ENCODE measurements around the gene EPB41L4A. TPM values are rescaled to one million over a fixed set of nuclear protein-coding genes. Genes with fewer than 3 reads are reported as not detected.
A peak's percentile ranks its signal among the peaks of the same experiment; 100 is the strongest.

EPB41L4A gene
- total and polyA plus RNA-seq, 2 experiments from 2014 or later: 10.5 to 14.4 TPM

DNA sequence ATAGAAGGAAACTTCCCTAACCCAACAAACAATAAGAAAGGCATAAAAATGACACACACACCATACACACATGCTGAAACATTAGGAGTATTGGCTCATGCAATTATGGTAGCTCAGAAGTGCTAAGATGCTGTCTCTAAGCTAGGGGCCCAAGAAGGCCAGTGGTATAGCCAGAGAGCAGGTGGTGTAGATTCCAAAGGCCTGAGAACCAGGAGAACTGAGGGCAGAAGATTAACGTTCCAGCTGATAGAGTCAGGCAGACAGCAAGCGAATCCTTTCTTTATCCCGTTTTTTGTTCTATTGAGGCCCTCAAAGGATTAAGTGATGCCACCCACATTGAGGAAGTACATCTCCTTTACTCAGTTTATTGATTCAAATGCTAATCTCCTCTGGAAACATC, 262.9 kb downstream of the EPB41L4A start:
- Histone ChIP-seq H3K27ac (no peak overlapping the region), H3K9me3 (ENCODE audit: low read depth) (no peaks in the 10 kb centered on the region), H3K27me3 (no peaks in the 10 kb centered on the region), H3K4me3 (no peak overlapping the region), H3K4me1 (ENCODE audit: low read depth) (peaks cover 14% of the 10 kb centered on the region), H3K36me3 (no peaks in the 10 kb centered on the region)
- no peak for DNase-seq (ENCODE audit: low read depth in 1 of 2, low spot score in 1 of 2)
- TF ChIP-seq, protein P1, sequence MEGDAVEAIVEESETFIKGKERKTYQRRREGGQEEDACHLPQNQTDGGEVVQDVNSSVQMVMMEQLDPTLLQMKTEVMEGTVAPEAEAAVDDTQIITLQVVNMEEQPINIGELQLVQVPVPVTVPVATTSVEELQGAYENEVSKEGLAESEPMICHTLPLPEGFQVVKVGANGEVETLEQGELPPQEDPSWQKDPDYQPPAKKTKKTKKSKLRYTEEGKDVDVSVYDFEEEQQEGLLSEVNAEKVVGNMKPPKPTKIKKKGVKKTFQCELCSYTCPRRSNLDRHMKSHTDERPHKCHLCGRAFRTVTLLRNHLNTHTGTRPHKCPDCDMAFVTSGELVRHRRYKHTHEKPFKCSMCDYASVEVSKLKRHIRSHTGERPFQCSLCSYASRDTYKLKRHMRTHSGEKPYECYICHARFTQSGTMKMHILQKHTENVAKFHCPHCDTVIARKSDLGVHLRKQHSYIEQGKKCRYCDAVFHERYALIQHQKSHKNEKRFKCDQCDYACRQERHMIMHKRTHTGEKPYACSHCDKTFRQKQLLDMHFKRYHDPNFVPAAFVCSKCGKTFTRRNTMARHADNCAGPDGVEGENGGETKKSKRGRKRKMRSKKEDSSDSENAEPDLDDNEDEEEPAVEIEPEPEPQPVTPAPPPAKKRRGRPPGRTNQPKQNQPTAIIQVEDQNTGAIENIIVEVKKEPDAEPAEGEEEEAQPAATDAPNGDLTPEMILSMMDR (IDR thresholded peaks at IDR 0.05; ENCODE audit: low read depth, low read length): no peak

DNA sequence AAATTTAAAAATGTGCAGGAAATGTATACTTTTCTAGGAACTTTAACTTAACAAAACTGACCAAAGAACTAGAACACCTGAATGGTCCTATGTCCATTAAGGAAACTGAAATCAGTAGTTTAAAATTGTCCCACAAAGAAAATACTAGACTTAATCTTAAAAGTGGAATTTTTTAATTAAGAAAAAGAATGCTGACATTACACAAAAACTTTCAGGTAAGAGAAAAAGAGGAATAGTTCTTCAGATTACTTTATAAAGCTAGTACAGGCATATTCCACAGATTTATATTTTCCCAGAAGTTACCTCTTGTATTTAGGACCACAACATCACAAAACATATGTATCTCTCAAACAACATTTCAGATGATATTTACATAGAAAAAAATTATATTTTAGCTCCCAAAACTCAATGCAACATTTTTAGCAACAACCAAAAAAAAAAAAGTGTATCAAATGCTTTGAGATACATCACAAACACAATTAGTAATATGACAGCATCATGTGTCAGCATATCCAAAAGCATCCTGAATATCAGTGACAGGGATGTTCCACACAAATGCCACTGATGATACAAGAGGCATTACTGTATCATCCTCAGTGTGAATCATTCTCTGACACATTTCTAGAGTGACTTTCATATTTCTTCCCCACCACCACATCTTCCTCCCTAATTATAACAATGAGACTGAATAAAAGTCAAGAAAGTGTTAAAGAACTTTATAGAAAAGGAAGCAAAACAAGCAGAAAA, 264.0 kb downstream of the EPB41L4A start:
- Histone ChIP-seq H3K9me3 (ENCODE audit: low read depth) (no peaks in the 10 kb centered on the region), H3K4me3 (no peak overlapping the region), H3K36me3 (no peaks in the 10 kb centered on the region), H3K27ac (no peak overlapping the region), H3K4me1 (ENCODE audit: low read depth) (peaks cover 11% of the 10 kb centered on the region), H3K27me3 (no peaks in the 10 kb centered on the region)
- DNase-seq (ENCODE audit: low read depth in 1 of 2, low spot score in 1 of 2): no peak
- TF ChIP-seq, protein P1 (IDR thresholded peaks at IDR 0.05; ENCODE audit: low read depth, low read length): no peak

DNA sequence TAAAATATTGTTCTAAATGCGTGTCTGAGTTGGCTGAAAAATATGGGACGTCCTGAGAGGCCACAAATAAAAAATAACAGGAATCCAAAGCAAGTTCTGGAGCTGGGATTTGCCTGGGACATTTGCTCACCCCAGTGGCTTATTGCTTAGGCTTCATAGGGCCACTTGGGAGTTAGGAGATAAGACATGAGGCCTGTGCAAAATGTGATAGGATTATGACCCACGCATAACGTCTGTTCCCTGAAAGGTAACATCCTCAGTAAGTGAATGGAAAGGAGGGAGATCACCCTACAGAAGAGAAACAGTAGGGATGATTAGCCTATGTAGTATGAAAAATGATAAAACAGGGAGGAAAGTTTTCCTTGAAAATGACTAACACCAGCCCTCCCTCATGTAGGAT, 269.4 kb downstream of the EPB41L4A start:
- TF ChIP-seq, protein P1 (IDR thresholded peaks at IDR 0.05; ENCODE audit: low read depth, low read length): no peak

DNA sequence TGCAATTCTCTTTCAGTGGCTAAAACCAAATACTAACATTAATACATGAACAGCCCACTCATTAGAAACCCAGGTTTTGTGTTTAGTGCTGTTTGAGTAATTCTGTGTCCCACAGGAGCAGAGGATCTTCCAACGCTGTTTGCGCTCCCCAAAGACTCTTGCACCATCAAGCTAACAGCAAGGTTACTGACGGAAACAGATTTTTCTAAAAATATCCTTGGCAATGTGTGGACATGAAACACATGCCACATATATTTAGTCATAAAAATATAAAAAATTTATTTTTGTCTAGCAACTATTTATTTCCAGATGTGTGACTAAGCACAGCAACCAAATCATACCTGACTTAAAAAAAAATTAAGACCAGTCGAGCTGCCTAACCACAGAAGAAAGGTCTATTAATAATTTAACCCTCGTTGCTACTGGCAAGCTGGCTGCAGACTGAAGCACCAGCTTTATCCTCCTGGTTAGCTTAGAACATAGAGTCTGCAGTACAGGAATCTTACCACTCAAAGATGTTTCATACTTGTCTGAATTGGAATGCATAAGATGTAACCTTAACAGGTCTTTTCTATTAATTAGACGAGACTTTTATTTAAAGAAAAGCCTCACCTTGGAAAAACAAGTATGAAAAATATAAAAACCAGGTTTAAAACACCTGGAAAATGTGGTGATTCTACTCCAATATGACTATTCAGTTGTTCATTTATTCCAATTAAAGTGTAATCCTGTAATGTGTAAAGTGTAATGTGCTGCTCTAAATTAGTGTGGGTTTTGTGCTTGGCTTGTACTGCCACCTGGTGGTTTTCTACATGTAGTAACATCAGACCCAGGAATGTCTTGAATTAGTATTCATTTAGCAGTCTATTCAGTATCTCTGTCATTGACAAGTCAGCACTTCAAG, 272.5 kb downstream of the EPB41L4A start:
- peak; percentile 80 to 91 for DNase-seq (ENCODE audit: low read depth in 1 of 2, low spot score in 1 of 2)
- H3K27ac ChIP-seq: no peak overlapping the region
- TF ChIP-seq, protein P1 (IDR thresholded peaks at IDR 0.05; ENCODE audit: low read depth, low read length): peak; percentile 61
- H3K4me1 ChIP-seq (ENCODE audit: low read depth): peaks cover 9% of the 10 kb centered on the region
- no peaks in the 10 kb centered on the region for H3K27me3 ChIP-seq
- no peaks in the 10 kb centered on the region for H3K9me3 ChIP-seq (ENCODE audit: low read depth)
- no peaks in the 10 kb centered on the region for H3K36me3 ChIP-seq
- H3K4me3 ChIP-seq: no peak overlapping the region

More for the DNA sequence above, 269.4 kb downstream of the EPB41L4A start:
- no peaks in the 10 kb centered on the region for H3K9me3 ChIP-seq (ENCODE audit: low read depth)
- H3K4me1 ChIP-seq (ENCODE audit: low read depth): peaks cover 9% of the 10 kb centered on the region
- DNase-seq (ENCODE audit: low read depth in 1 of 2, low spot score in 1 of 2): no peak
- H3K4me3 ChIP-seq: no peak overlapping the region
- no peaks in the 10 kb centered on the region for H3K27me3 ChIP-seq
- no peaks in the 10 kb centered on the region for H3K36me3 ChIP-seq
- no peak overlapping the region for H3K27ac ChIP-seq

DNA sequence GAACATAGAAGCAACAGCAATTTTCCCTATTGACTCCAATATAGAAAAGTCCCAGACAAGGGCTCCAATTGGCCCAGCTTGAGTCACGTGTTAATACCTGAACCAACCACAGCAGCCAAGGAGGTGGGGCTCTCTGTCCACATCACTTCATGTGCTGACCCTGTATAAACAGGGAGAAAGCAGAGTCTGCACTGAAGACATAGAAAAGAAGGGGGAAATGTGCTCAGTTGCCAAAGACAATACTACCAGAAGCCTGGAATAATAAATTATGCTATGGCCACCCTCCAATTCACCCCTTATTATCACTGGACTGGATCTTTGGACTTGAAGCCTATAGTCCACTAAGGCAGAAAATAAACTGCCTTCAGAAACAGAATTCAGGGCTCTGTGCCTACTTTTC, 275.4 kb downstream of the EPB41L4A start:
- no peak overlapping the region for H3K27ac ChIP-seq
- DNase-seq (ENCODE audit: low read depth in 1 of 2, low spot score in 1 of 2): peak in 1 of 2 donors; percentile 35
- peaks cover 9% of the 10 kb centered on the region for H3K4me1 ChIP-seq (ENCODE audit: low read depth)
- TF ChIP-seq, protein P1 (IDR thresholded peaks at IDR 0.05; ENCODE audit: low read depth, low read length): no peak
- no peak overlapping the region for H3K4me3 ChIP-seq
- H3K27me3 ChIP-seq: no peaks in the 10 kb centered on the region
- no peaks in the 10 kb centered on the region for H3K36me3 ChIP-seq
- no peaks in the 10 kb centered on the region for H3K9me3 ChIP-seq (ENCODE audit: low read depth)

All from cardiac muscle cell (in vitro differentiated cells and primary cell).